ENCODE measurements around the gene EHD4. TPM values are rescaled to one million over a fixed set of nuclear protein-coding genes. Genes with fewer than 3 reads are reported as not detected.
A peak's percentile ranks its signal among the peaks of the same experiment; 100 is the strongest.

The EHD4 gene
- total RNA-seq, 2 donors from 2014 or later = 57.6 to 79.9 TPM

DNA sequence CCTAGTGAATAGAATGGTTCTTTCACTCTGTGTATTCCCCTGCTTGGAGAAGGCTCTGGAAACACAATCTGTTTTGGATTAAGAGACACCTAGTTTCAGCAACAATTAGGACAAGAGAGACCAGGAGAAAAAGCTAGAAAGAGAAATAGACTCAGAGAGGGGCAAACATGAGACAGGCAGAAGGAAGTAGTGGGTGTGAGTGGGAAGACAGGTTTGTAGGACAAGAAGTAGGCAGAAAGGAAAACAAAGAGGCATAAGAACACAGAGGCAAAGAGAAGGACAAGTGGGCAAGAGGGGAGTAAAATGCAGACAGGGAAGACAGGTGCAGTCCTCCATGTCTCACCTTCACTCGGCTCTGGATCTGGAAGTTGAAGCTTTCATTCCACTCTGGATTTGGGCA is 35.0 kb upstream of the EHD4 start:
- H3K4me3 Mint-ChIP-seq = no peak overlapping the region
- peaks cover 5% of the 10 kb centered on the region for H3K27me3 Mint-ChIP-seq
- H3K27ac Mint-ChIP-seq = no peak overlapping the region
- DNase-seq = no peak
- H3K9me3 ChIP-seq (ENCODE audit: control insufficient read depth, low read length, poor library complexity, severe bottlenecking) = no peaks in the 10 kb centered on the region
- H3K4me1 Mint-ChIP-seq = peaks cover 4% of the 10 kb centered on the region
- H3K36me3 Mint-ChIP-seq (ENCODE audit: low read depth) = no peaks in the 10 kb centered on the region
- no peak for ATAC-seq

GRCh38 chr15:42002333-42002732 is 30.0 kb upstream of the EHD4 start:
- Mint-ChIP-seq H3K4me3 (no peak overlapping the region), H3K27ac (peak overlapping the region; percentile 14), H3K4me1 (no peaks in the 10 kb centered on the region), H3K36me3 (ENCODE audit: low read depth) (no peaks in the 10 kb centered on the region), H3K27me3 (peaks cover 23% of the 10 kb centered on the region)
- ATAC-seq = no peak
- H3K9me3 ChIP-seq (ENCODE audit: control insufficient read depth, low read length, poor library complexity, severe bottlenecking) = no peaks in the 10 kb centered on the region
- DNase-seq = no peak

GRCh38 chr15:42001236-42001635 is 28.9 kb upstream of the EHD4 start:
- H3K9me3 ChIP-seq (ENCODE audit: control insufficient read depth, low read length, poor library complexity, severe bottlenecking) = no peaks in the 10 kb centered on the region
- Mint-ChIP-seq H3K4me1 (no peaks in the 10 kb centered on the region), H3K36me3 (ENCODE audit: low read depth) (no peaks in the 10 kb centered on the region), H3K27ac (no peak overlapping the region), H3K27me3 (peaks cover 29% of the 10 kb centered on the region), H3K4me3 (no peak overlapping the region)
- no peak for ATAC-seq
- no peak for DNase-seq

GRCh38 chr15:41999290-42000285 is 27.2 kb upstream of the EHD4 start:
- Mint-ChIP-seq H3K36me3 (ENCODE audit: low read depth) (no peaks in the 10 kb centered on the region), H3K27me3 (peaks cover 29% of the 10 kb centered on the region), H3K27ac (no peak overlapping the region), H3K4me3 (no peak overlapping the region), H3K4me1 (no peaks in the 10 kb centered on the region)
- ATAC-seq (no peak), DNase-seq (no peak)
- H3K9me3 ChIP-seq (ENCODE audit: control insufficient read depth, low read length, poor library complexity, severe bottlenecking) = no peaks in the 10 kb centered on the region

DNA sequence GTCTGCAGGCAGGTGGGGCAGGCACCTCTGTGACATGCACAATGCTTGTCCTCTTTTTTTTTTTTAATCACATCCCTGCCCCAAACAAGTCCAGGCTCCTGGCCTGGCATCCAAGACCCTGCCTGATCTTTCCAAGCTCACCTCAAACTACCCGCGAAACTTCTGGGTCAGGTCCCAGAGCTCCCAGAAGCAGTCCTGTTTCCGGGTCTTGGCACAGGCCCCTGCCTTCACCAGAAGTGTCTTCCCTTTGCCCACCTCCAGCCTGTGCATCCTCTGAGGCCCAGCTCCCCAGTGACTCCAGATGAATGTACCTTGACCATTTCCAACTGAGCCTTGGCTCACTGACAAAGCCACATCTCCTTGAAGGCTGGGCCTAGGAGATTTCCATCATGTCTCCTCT is 25.5 kb upstream of the EHD4 start:
- ATAC-seq (no peak), DNase-seq (no peak)
- Mint-ChIP-seq H3K36me3 (ENCODE audit: low read depth) (no peaks in the 10 kb centered on the region), H3K4me1 (no peaks in the 10 kb centered on the region), H3K4me3 (peak overlapping the region; percentile 39), H3K27me3 (peaks cover 24% of the 10 kb centered on the region), H3K27ac (peak overlapping the region; percentile 72)
- H3K9me3 ChIP-seq (ENCODE audit: control insufficient read depth, low read length, poor library complexity, severe bottlenecking) = no peaks in the 10 kb centered on the region

DNA sequence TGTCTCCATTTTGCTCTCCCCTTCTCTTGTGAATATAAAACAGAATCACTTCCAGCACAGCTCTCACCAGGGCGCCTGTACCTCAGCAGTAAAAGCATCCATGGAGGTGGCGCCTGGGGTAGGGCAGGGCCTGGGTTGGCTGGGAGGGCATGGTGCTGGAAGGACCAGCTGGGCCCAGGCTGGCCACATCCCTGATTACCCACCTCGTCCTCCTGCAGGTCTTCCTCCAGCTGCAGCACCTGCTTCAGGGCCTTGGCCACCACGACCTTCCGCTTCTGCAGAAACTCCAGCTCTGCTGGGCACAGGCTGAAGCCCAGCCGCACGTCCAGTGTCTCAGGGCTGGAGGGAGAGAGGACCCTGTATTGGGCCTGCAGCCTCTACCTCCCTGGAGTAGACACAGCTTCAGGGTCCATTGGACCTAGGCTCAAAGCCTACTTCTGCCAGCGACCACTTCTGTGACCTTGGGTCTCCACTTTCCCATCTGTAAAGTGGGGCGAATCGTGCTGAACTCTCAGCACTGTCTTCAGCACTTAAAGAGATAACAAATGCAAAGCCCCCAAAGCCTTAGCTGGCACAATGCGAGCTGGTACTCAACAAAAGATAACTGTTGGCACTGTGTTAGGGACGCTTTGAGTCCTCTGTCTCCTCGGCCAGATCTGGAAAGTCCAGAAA is 24.7 kb upstream of the EHD4 start:
- no peak for DNase-seq
- H3K4me3 Mint-ChIP-seq = no peak overlapping the region
- H3K27me3 Mint-ChIP-seq = peaks cover 24% of the 10 kb centered on the region
- peak overlapping the region; percentile 72 for H3K27ac Mint-ChIP-seq
- H3K4me1 Mint-ChIP-seq = no peaks in the 10 kb centered on the region
- H3K36me3 Mint-ChIP-seq (ENCODE audit: low read depth) = no peaks in the 10 kb centered on the region
- no peaks in the 10 kb centered on the region for H3K9me3 ChIP-seq (ENCODE audit: control insufficient read depth, low read length, poor library complexity, severe bottlenecking)
- ATAC-seq = no peak

- ATAC-seq = no peak
- no peaks in the 10 kb centered on the region for H3K9me3 ChIP-seq (ENCODE audit: control insufficient read depth, low read length, poor library complexity, severe bottlenecking)
- Mint-ChIP-seq H3K27me3 (peaks cover 24% of the 10 kb centered on the region), H3K36me3 (ENCODE audit: low read depth) (no peaks in the 10 kb centered on the region), H3K4me3 (no peak overlapping the region), H3K4me1 (no peaks in the 10 kb centered on the region), H3K27ac (no peak overlapping the region)
- DNase-seq = no peak
Measured at GRCh38 chr15:41996376-41996775, 24.0 kb upstream of the EHD4 start.

DNA sequence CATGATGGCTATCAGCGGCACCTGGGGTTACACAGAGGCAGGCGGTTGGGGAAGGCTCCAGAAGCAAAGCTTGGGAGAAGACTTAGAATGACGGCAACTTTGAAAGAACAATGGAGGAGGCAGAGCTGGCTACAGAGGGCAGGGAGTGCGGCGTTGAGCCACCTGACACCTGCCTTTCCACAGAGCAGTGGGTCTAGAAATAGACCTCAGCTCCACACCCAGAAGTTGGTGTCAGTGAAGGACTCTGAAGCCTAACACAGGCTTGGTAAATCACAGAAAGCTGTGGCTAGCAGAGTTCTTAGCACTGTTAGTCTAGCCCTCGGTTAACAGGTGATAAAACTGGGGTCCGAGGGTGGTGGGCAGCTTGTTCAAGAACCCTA is 23.1 kb upstream of the EHD4 start:
- Mint-ChIP-seq H3K4me3 (no peak overlapping the region), H3K4me1 (no peaks in the 10 kb centered on the region), H3K27ac (no peak overlapping the region), H3K36me3 (ENCODE audit: low read depth) (no peaks in the 10 kb centered on the region), H3K27me3 (peaks cover 24% of the 10 kb centered on the region)
- no peak for DNase-seq
- H3K9me3 ChIP-seq (ENCODE audit: control insufficient read depth, low read length, poor library complexity, severe bottlenecking) = no peaks in the 10 kb centered on the region
- ATAC-seq = no peak

DNA sequence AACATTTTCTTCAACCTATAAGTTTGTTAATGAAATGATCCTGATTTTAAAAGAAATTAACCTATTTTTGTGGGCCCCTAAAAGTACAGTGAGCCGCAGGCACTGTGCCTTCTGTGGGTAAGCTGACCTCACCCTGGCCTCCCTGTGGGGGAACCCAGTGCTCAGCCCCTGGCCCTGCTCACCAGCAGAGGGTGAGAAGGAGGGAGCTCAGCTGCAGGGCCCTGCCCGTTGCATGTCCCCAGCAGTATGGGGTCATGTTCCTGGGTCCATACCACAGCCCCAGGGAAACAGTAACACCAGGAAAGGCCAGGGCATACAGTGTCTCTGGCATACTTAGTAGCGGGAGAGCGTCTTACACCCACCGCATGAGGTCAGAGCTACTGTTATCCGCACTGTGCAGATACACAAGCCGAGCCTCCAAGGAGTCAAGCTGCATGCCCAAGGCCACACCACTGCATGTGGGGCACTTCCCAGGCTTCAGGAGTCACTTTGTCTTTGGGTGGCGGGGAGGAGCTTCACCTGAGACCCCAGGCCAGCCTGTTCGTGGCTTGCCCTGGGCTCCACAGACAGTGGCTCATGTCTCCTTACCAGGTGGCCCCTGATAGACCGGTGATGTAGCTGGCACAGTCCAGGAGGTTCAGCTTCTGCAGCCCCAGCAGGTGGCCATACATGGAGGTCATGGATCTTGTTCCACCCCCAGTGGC is 22.6 kb upstream of the EHD4 start:
- DNase-seq = no peak
- H3K4me1 Mint-ChIP-seq = no peaks in the 10 kb centered on the region
- no peak overlapping the region for H3K27ac Mint-ChIP-seq
- no peak for ATAC-seq
- peaks cover 23% of the 10 kb centered on the region for H3K27me3 Mint-ChIP-seq
- H3K36me3 Mint-ChIP-seq (ENCODE audit: low read depth) = no peaks in the 10 kb centered on the region
- H3K4me3 Mint-ChIP-seq = no peak overlapping the region
- H3K9me3 ChIP-seq (ENCODE audit: control insufficient read depth, low read length, poor library complexity, severe bottlenecking) = no peaks in the 10 kb centered on the region

- no peak for ATAC-seq
- peaks cover 18% of the 10 kb centered on the region for H3K27me3 Mint-ChIP-seq
Measured at GRCh38 chr15:41994171-41994650, 21.9 kb upstream of the EHD4 start.

DNA sequence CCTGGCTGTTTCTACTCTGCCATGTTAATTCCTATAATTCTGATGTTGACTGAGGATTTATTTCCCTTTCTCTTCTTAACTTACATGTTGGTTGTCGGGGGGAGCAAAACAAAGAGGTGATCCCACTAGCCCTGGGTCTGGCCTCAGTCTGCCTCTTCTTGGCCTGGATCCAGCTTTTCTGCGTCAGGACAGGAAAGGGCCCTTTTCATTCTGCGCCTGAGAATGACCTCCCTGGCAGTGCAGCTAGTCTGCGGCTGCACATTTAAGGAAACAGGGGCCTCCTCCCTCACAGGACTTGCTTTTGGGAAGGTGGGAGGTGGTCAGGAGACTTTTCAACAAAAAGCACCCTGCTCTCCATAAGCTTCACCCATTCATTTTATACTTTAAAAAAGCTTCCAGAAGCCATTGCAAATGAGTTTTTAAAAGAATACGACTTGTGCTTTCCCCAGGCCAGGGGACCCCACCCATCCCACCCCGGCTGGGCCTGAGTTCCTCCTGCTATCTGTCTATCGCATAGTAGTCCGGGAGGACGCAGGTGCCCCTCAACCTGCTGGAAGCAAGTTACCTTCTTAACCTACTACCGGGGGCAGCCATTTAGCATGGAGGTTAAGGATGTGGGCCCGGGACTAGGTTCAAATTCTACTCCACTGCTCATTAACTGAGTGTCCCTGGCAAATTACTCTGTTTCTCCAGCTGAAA is 21.3 kb upstream of the EHD4 start:
- ATAC-seq (no peak), DNase-seq (no peak)
- no peaks in the 10 kb centered on the region for H3K4me1 Mint-ChIP-seq
- no peak overlapping the region for H3K27ac Mint-ChIP-seq
- H3K36me3 Mint-ChIP-seq (ENCODE audit: low read depth) = no peaks in the 10 kb centered on the region
- H3K27me3 Mint-ChIP-seq = peaks cover 18% of the 10 kb centered on the region
- H3K9me3 ChIP-seq (ENCODE audit: control insufficient read depth, low read length, poor library complexity, severe bottlenecking) = no peaks in the 10 kb centered on the region
- H3K4me3 Mint-ChIP-seq = no peak overlapping the region

More at GRCh38 chr15:41994171-41994650, 21.9 kb upstream of the EHD4 start:
- Mint-ChIP-seq H3K36me3 (ENCODE audit: low read depth) (no peaks in the 10 kb centered on the region), H3K4me3 (no peak overlapping the region), H3K27ac (no peak overlapping the region), H3K4me1 (no peaks in the 10 kb centered on the region)
- no peaks in the 10 kb centered on the region for H3K9me3 ChIP-seq (ENCODE audit: control insufficient read depth, low read length, poor library complexity, severe bottlenecking)
- no peak for DNase-seq

GRCh38 chr15:41992803-41993190 is 20.4 kb upstream of the EHD4 start:
- Mint-ChIP-seq H3K27ac (no peak overlapping the region), H3K4me3 (no peak overlapping the region), H3K27me3 (peaks cover 16% of the 10 kb centered on the region), H3K4me1 (no peaks in the 10 kb centered on the region), H3K36me3 (ENCODE audit: low read depth) (no peaks in the 10 kb centered on the region)
- DNase-seq (no peak), ATAC-seq (no peak)
- no peaks in the 10 kb centered on the region for H3K9me3 ChIP-seq (ENCODE audit: control insufficient read depth, low read length, poor library complexity, severe bottlenecking)

Data from T-helper 17 cell (primary cell).